Duodenal mucosa (tissue), 2 donors: ENCODE measurements around the gene RYR3.

ENCODE experiments used
- H3K27ac ChIP-seq: one replicate; pipeline ENCODE4 v1.7.0; 2013; ENCODE audit warnings: low read depth, low read length
- H3K27me3 ChIP-seq, 2 donors: one replicate each; pipeline ENCODE4 v1.7.0; 2013; ENCODE audit warnings: low read length in 2 of 2, control low read depth in 1 of 2; ENCODE audit not compliant: insufficient read depth in 2 of 2, control insufficient read depth in 1 of 2
- H3K36me3 ChIP-seq, 2 donors: one replicate each; pipeline ENCODE4 v1.7.0; 2013; ENCODE audit warnings: low read length in 2 of 2, control low read depth in 1 of 2; ENCODE audit not compliant: insufficient read depth in 2 of 2, control insufficient read depth in 1 of 2
- H3K4me1 ChIP-seq, 2 donors: one replicate each; pipeline ENCODE4 v1.7.0; 2013; ENCODE audit warnings: low read length in 2 of 2, control low read depth in 1 of 2; ENCODE audit not compliant: insufficient read depth in 2 of 2, control insufficient read depth in 1 of 2
- H3K4me3 ChIP-seq, 2 donors: one replicate each; pipeline ENCODE4 v1.7.0; 2013; ENCODE audit warnings: low read length in 2 of 2, low read depth in 1 of 2
- H3K9ac ChIP-seq, 2 donors: one replicate each; pipeline ENCODE4 v1.7.0; 2013; ENCODE audit warnings: low read length in 2 of 2, low read depth in 1 of 2
- H3K9me3 ChIP-seq, 2 donors: one replicate each; pipeline ENCODE4 v1.7.0; 2013; ENCODE audit warnings: low read length in 2 of 2, control low read depth in 1 of 2; ENCODE audit not compliant: control insufficient read depth in 1 of 2

Gene RYR3

DNA sequence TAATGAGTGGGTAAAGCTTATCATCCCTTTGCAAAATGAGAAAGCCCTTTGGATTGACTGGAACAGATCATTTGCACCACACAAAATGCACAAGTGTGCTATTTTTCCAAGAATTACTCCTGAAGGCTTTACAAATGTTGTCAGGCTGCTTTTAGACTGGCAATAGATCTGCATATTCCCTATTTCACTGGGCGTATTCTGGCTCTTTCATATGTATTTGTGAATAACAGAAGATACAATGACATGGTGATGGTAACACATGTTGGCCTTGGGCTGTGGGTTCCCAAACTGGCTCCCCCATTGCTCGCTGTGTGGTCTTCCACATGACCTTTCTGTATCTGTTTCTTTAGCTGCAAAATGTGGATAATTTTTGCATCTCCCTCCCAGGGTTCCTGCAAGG is 354.2 kb downstream of the RYR3 start:
- no peak overlapping the region for H3K27ac ChIP-seq
- H3K4me3 ChIP-seq = no peak overlapping the region
- no peak overlapping the region for H3K9ac ChIP-seq
- H3K9me3 ChIP-seq = no peaks in the 10 kb centered on the region
- no peaks in the 10 kb centered on the region for H3K4me1 ChIP-seq
- H3K36me3 ChIP-seq = no peaks in the 10 kb centered on the region
- no peaks in the 10 kb centered on the region for H3K27me3 ChIP-seq

- no peaks in the 10 kb centered on the region for H3K27me3 ChIP-seq
- no peak overlapping the region for H3K9ac ChIP-seq
- no peak overlapping the region for H3K4me3 ChIP-seq
- no peaks in the 10 kb centered on the region for H3K9me3 ChIP-seq
- H3K36me3 ChIP-seq = no peaks in the 10 kb centered on the region
- H3K4me1 ChIP-seq = no peaks in the 10 kb centered on the region
- no peak overlapping the region for H3K27ac ChIP-seq
Measured at GRCh38 chr15:33670567-33670966, 359.8 kb downstream of the RYR3 start.

DNA sequence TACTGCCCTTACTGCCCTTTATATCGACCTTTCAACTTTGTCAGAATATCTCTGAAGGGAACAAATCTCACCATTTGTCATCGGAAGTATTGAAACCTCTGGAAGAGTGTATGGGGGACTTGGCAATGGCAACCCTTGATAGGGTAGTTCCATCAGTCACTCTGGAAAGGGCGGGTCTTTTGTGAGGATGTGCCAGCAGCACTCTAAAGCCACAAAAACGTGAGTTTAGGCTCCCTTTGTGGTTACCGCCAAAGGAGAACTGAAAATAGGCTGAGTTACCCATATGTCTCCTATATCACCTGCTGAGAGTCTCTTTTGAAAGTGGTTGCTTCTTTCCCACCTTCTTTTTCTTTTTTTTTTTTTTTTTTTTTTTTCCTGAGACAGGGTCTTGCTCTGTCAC is 360.7 kb downstream of the RYR3 start:
- H3K36me3 ChIP-seq = no peaks in the 10 kb centered on the region
- H3K9ac ChIP-seq = no peak overlapping the region
- no peak overlapping the region for H3K27ac ChIP-seq
- H3K27me3 ChIP-seq = no peaks in the 10 kb centered on the region
- no peaks in the 10 kb centered on the region for H3K4me1 ChIP-seq
- no peaks in the 10 kb centered on the region for H3K9me3 ChIP-seq
- no peak overlapping the region for H3K4me3 ChIP-seq

DNA sequence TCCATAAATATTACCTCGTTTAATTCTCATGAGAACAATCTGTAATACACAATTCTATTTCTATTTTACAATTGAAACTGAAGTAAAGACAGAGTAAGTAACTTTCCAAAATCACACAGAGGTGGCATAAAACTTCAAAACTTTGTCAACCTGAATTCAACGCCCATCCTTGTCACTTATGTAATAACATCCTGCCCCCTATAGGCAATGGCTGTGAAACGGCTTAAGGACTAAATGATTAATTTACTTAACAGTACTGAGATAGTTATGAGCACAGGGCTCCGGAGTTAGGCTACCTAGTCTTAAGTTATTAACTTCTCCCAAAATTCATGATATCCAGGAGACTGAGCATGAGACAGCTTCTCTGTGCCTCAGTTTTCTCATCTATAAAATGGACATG is 364.5 kb downstream of the RYR3 start:
- Histone ChIP-seq H3K27ac (no peak overlapping the region), H3K4me3 (no peak overlapping the region), H3K9ac (no peak overlapping the region), H3K9me3 (no peaks in the 10 kb centered on the region), H3K36me3 (no peaks in the 10 kb centered on the region), H3K27me3 (no peaks in the 10 kb centered on the region), H3K4me1 (no peaks in the 10 kb centered on the region)

- no peaks in the 10 kb centered on the region for H3K36me3 ChIP-seq
- no peak overlapping the region for H3K4me3 ChIP-seq
- no peak overlapping the region for H3K9ac ChIP-seq
- no peaks in the 10 kb centered on the region for H3K4me1 ChIP-seq
- no peaks in the 10 kb centered on the region for H3K9me3 ChIP-seq
- H3K27me3 ChIP-seq = no peaks in the 10 kb centered on the region
- no peak overlapping the region for H3K27ac ChIP-seq
Measured at GRCh38 chr15:33677238-33677830, 366.6 kb downstream of the RYR3 start.

GRCh38 chr15:33678176-33678575 is 367.4 kb downstream of the RYR3 start:
- no peak overlapping the region for H3K27ac ChIP-seq
- H3K36me3 ChIP-seq = no peaks in the 10 kb centered on the region
- H3K27me3 ChIP-seq = no peaks in the 10 kb centered on the region
- H3K4me1 ChIP-seq = no peaks in the 10 kb centered on the region
- H3K4me3 ChIP-seq = no peak overlapping the region
- no peak overlapping the region for H3K9ac ChIP-seq
- H3K9me3 ChIP-seq = no peaks in the 10 kb centered on the region

DNA sequence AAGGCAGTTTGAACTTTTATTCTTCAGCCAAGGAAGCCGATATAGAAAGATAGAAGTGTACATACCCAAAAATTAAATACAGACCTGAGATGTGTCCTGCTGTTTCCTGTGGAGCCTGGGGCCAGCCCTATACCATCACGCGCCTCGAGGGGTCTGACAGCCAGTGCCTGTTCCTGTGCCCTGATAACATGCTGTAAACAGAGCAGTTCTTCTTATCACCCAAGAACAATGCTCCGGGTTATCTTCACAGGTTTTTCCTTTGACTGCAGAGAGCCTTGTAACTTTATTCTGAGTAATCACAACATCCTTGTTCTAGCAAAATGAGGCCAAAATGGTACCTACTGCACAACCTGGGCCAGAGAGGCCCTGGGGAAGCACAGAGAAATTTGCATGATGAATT is 367.8 kb downstream of the RYR3 start:
- Histone ChIP-seq H3K27me3 (no peaks in the 10 kb centered on the region), H3K4me1 (no peaks in the 10 kb centered on the region), H3K27ac (no peak overlapping the region), H3K9ac (no peak overlapping the region), H3K36me3 (no peaks in the 10 kb centered on the region), H3K9me3 (no peaks in the 10 kb centered on the region), H3K4me3 (no peak overlapping the region)

DNA sequence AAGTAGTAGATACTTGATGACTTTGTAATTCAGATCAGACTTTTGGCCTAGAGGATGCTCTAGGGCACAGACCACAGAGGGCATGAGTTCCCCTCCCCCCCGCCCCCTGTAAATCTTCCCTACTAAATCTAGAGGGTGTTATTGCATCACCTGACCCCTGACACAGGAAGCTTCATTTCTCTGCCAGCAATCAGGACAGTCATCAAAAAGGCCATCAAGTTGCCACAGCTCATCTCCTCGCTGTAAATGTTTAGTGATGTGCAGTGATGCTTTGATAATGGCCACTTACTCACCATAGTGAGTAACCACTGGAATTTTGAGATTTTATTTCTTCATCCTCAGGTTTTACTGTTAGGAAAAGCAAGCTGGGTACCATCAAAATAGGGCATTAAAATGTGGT is 368.3 kb downstream of the RYR3 start:
- no peak overlapping the region for H3K9ac ChIP-seq
- no peaks in the 10 kb centered on the region for H3K27me3 ChIP-seq
- no peaks in the 10 kb centered on the region for H3K9me3 ChIP-seq
- H3K4me1 ChIP-seq = no peaks in the 10 kb centered on the region
- H3K4me3 ChIP-seq = no peak overlapping the region
- no peaks in the 10 kb centered on the region for H3K36me3 ChIP-seq
- no peak overlapping the region for H3K27ac ChIP-seq

GRCh38 chr15:33680336-33680735 is 369.6 kb downstream of the RYR3 start:
- H3K9me3 ChIP-seq = no peaks in the 10 kb centered on the region
- no peaks in the 10 kb centered on the region for H3K4me1 ChIP-seq
- H3K27me3 ChIP-seq = no peaks in the 10 kb centered on the region
- H3K4me3 ChIP-seq = no peak overlapping the region
- H3K9ac ChIP-seq = no peak overlapping the region
- H3K36me3 ChIP-seq = no peaks in the 10 kb centered on the region
- H3K27ac ChIP-seq = no peak overlapping the region

DNA sequence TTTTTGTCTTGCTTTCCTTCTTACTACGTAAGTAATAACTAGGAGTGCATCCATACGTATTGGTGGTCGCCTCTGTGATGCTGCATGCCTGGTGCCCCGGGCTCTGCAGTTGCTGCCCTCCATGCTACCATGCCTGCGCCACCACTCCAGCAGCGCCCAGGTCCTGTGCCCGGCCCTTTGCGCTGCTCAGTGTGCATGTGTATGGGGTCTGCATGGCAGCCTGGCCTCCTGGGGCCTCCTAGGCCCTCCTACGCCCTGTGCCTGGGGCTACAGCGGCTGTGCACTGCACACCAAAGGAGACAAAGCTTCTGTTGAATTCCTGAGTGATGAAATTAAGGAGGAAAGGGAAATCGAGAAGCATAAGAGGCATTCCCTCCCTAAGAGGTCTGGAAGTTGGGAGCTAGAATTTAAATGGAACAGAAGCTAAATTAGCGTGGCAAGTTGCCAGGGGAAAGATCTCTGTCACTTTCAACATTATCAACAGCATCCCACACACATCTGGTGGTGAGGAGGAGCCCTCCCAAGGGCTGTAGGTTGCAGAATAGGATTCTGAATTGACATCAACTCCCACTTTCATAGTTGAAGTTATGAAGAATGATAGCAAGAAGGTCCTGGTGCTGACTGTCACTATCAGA is 382.5 kb downstream of the RYR3 start:
- Histone ChIP-seq H3K9ac (no peak overlapping the region), H3K36me3 (no peaks in the 10 kb centered on the region), H3K9me3 (no peaks in the 10 kb centered on the region), H3K27ac (no peak overlapping the region), H3K4me3 (no peak overlapping the region), H3K27me3 (no peaks in the 10 kb centered on the region), H3K4me1 (no peaks in the 10 kb centered on the region)
